PFSK-1 (cell line): ENCODE measurements around the gene SLC6A8.

Experiments
- POLR2AphosphoS5 ChIP-seq: IDR thresholded peaks from 2 replicates; pipeline ENCODE4 v1.6.1; 2012; ENCODE audit warnings: low read depth, mild to moderate bottlenecking, control low read depth, low read length, moderate library complexity
- SIN3A ChIP-seq: IDR thresholded peaks from 2 replicates; pipeline ENCODE4 v1.6.1; 2012; ENCODE audit warnings: mild to moderate bottlenecking, low read length, moderate library complexity, borderline replicate concordance; ENCODE audit not compliant: insufficient read depth
- TAF1 ChIP-seq: IDR thresholded peaks from 2 replicates; pipeline ENCODE4 v1.6.1; 2012; ENCODE audit warnings: low read length, control low read depth, borderline replicate concordance; ENCODE audit not compliant: insufficient read depth

GRCh38 chrX:153687121-153688039 lies at the start of gene SLC6A8:
- TF ChIP-seq POLR2AphosphoS5 (peak; percentile 38; the same call in 1 of the 2 replicates), SIN3A (no peak), TAF1 (peak; percentile 33; the same call in 1 of the 2 replicates)
